Endodermal cell (in vitro differentiated cells): ENCODE results near the gene RNPEPL1. TPM values are rescaled to one million over a fixed set of nuclear protein-coding genes. Genes with fewer than 3 reads are reported as not detected.

Source experiments
- DNase-seq: peaks from one replicate; pipeline ENCODE4 v3.0.0-alpha.2; 2017
- H3K27ac ChIP-seq: 2 replicates; pipeline ENCODE4 v1.5.1; 2013; ENCODE audit warnings: mild to moderate bottlenecking, low read depth, low read length, moderate library complexity
- H3K27me3 ChIP-seq: 2 replicates; pipeline ENCODE4 v1.6.1; 2013; ENCODE audit warnings: mild to moderate bottlenecking, low read length, moderate library complexity; ENCODE audit not compliant: insufficient read depth, control insufficient read depth, poor library complexity, severe bottlenecking
- H3K36me3 ChIP-seq: 2 replicates; pipeline ENCODE4 v1.7.0; 2013; ENCODE audit warnings: mild to moderate bottlenecking, low read length, moderate library complexity; ENCODE audit not compliant: control insufficient read depth, insufficient read depth
- H3K4me1 ChIP-seq: one replicate; pipeline ENCODE4 v1.7.0; 2013; ENCODE audit warnings: low read length; ENCODE audit not compliant: control insufficient read depth, insufficient read depth
- H3K4me3 ChIP-seq: 2 replicates; pipeline ENCODE4 v1.5.1; 2013; ENCODE audit warnings: mild to moderate bottlenecking, low read length, moderate library complexity
- H3K9ac ChIP-seq: 2 replicates; pipeline ENCODE4 v1.6.1; 2013; ENCODE audit warnings: mild to moderate bottlenecking, low read length, moderate library complexity; ENCODE audit not compliant: poor library complexity, severe bottlenecking; ENCODE audit errors: extremely low read depth
- H3K9me3 ChIP-seq: 2 replicates; pipeline ENCODE4 v1.6.1; 2013; ENCODE audit warnings: mild to moderate bottlenecking, low read length, moderate library complexity; ENCODE audit not compliant: control insufficient read depth
- H3K27ac Mint-ChIP-seq: 2 replicates; pipeline ENCODE4 v1.8.0; 2020; ENCODE audit warnings: mixed read lengths
- H3K27me3 Mint-ChIP-seq: 2 replicates; pipeline ENCODE4 v1.8.0; 2021; ENCODE audit warnings: mild to moderate bottlenecking, mixed read lengths; ENCODE audit not compliant: insufficient read depth
- H3K36me3 Mint-ChIP-seq: 2 replicates; pipeline ENCODE4 v1.8.0; 2020; ENCODE audit warnings: low read depth, mixed read lengths
- H3K4me1 Mint-ChIP-seq: 2 replicates; pipeline ENCODE4 v1.8.0; 2020; ENCODE audit warnings: mixed read lengths
- H3K4me3 Mint-ChIP-seq: 2 replicates; pipeline ENCODE4 v1.8.0; 2020; ENCODE audit warnings: mild to moderate bottlenecking, moderate library complexity, mixed read lengths
- H3K9me3 Mint-ChIP-seq: 2 replicates; pipeline ENCODE4 v1.8.0; 2020; ENCODE audit warnings: mild to moderate bottlenecking, mixed read lengths
- WGBS, 2 experiments: methylation state at CpG; one replicate each; pipeline versions ENCODE4 v1.1.5 to v1.1.7; 2013; ENCODE audit warnings: missing lambda C conversion rate in 2 of 2, mixed read lengths in 1 of 2; ENCODE audit not compliant: insufficient coverage in 1 of 2, insufficient read length in 1 of 2; 5-methylcytosine and 5-hydroxymethylcytosine counted together
- total RNA-seq, 2 donors: library from RNA; stranded (reverse); fragmentation: NEBNext Ultra II Directional in 1 of 2; extraction: Animal tissue kit (Norgen Biotek cat#: 25700) in 1 of 2; gene quantifications; 2 replicates in 1 of 2; 3 replicates in 1 of 2; pipeline ENCODE4 v1.2.1, GENCODE V29; 2021
- TF ChIP-seq, protein P1 (sequence below): fragments of 200-600 bp; sonication (generic); conservative IDR thresholded peaks from 2 replicates; pipeline ENCODE4 v1.5.0; 2021; ENCODE audit warnings: antibody characterized with exemption, mild to moderate bottlenecking

Gene RNPEPL1
- total RNA-seq, 2 donors from 2014 or later, result 38.4 to 52.4 TPM

DNA sequence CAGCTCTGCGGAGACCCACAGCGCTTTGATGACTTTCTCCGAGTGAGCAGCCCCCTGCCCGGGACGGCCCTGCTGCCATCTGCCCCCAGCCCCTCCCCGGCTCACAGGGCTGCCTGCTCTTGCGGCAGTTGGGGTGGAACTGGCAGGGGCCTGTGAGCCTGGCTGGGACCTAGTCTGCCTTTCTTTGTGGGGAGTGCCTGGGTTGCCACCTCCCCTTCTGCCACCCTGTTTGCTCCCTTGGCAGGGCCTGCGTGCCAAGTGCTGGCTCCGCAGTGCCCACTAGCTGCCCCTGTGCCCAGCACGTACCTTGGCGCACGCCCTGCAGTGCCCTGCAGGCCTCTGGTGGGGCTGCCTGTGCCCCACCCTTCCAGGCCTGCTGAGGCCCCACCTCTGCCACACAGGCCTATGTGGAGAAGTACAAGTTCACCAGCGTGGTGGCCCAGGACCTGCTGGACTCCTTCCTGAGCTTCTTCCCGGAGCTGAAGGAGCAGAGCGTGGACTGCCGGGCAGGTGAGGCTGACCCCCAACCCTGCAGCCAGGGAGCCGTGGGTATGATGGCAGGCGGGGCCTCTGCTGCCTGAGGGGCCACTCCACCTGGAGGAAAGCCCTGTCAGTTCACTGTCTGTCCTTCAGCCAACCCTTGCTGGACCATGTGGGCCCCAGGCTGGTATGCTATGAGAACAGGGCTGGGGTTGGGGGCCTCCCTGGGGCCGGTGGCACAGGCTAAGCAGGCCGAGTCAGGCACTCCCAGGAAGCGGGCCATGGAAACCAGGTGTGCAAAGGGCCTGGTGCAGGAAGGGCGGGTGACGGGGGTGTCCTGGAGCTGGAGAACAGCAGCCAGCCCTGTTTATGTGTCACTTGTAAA is 7.0 kb downstream of the RNPEPL1 start:
- TF ChIP-seq, protein P1, sequence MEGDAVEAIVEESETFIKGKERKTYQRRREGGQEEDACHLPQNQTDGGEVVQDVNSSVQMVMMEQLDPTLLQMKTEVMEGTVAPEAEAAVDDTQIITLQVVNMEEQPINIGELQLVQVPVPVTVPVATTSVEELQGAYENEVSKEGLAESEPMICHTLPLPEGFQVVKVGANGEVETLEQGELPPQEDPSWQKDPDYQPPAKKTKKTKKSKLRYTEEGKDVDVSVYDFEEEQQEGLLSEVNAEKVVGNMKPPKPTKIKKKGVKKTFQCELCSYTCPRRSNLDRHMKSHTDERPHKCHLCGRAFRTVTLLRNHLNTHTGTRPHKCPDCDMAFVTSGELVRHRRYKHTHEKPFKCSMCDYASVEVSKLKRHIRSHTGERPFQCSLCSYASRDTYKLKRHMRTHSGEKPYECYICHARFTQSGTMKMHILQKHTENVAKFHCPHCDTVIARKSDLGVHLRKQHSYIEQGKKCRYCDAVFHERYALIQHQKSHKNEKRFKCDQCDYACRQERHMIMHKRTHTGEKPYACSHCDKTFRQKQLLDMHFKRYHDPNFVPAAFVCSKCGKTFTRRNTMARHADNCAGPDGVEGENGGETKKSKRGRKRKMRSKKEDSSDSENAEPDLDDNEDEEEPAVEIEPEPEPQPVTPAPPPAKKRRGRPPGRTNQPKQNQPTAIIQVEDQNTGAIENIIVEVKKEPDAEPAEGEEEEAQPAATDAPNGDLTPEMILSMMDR, result no peak
- Histone ChIP-seq H3K4me1 (no peaks in the 10 kb centered on the region), H3K36me3 (no peaks in the 10 kb centered on the region), H3K9me3 (no peaks in the 10 kb centered on the region), H3K4me3 (no peak overlapping the region), H3K9ac (no peak overlapping the region), H3K27me3 (no peaks in the 10 kb centered on the region), H3K27ac (no peak overlapping the region)
- H3K27ac Mint-ChIP-seq, result no peak overlapping the region
- H3K4me3 Mint-ChIP-seq, result no peak overlapping the region
- peaks cover 6% of the 10 kb centered on the region for H3K4me1 Mint-ChIP-seq
- no peaks in the 10 kb centered on the region for H3K27me3 Mint-ChIP-seq
- no peak for DNase-seq
- WGBS, 2 experiments, result 92% methylated on average over 15 to 23 of the region's 23 CpGs
- H3K36me3 Mint-ChIP-seq, result no peaks in the 10 kb centered on the region
- no peaks in the 10 kb centered on the region for H3K9me3 Mint-ChIP-seq

DNA sequence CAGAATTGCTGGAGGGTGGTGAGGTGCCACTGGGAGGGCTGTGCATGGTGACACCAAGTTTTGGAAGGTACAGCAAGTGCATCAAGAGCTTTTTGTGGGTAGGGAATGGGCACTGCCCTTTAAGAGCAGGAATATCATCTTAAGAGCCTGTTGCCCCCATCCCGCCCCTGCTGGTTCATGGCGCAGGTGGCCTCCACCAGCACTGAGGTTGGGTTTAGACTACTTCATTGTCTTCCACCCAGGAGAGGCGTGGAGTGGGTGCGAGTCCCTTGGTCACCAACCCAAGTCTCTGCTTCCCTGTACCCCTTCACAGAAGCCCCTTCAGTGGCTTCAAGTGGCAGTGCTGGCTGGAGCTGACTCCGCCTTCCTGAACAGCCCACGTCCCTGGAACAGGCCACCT is 7.8 kb downstream of the RNPEPL1 start:
- Histone ChIP-seq H3K9ac (no peak overlapping the region), H3K9me3 (no peaks in the 10 kb centered on the region), H3K36me3 (no peaks in the 10 kb centered on the region), H3K27ac (no peak overlapping the region), H3K27me3 (no peaks in the 10 kb centered on the region), H3K4me3 (no peak overlapping the region), H3K4me1 (no peaks in the 10 kb centered on the region)
- Mint-ChIP-seq H3K4me1 (peaks cover 6% of the 10 kb centered on the region), H3K9me3 (no peaks in the 10 kb centered on the region), H3K27me3 (no peaks in the 10 kb centered on the region), H3K36me3 (no peaks in the 10 kb centered on the region), H3K27ac (no peak overlapping the region), H3K4me3 (no peak overlapping the region)
- TF ChIP-seq, protein P1, result no peak
- 83 to 85% methylated on average over 6 of the region's 6 CpGs for WGBS, 2 experiments
- no peak for DNase-seq

DNA sequence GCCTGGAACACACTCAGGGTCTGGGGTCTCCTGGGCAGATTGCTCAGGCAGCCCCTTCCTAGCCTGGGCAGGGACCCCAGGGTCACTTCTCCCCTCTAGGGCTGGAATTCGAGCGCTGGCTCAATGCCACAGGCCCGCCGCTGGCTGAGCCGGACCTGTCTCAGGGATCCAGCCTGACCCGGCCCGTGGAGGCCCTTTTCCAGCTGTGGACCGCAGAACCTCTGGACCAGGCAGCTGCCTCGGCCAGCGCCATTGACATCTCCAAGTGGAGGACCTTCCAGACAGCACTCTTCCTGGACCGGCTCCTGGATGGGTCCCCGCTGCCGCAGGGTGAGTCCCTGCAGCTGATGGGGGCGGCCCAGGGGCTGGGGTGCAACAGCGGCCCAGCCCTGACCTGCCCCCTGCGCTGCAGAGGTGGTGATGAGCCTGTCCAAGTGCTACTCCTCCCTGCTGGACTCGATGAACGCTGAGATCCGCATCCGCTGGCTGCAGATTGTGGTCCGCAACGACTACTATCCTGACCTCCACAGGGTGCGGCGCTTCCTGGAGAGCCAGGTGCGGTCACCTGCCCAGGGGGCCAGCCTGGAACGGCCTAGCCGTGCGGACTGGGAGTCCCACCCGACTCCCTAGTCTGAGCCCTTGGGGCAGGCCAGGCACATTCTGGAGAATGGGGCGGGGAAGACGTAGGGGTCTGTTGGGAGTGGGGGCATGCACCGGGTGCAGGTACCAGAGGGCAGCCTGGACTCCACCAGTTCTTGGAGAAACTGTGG is 8.3 kb downstream of the RNPEPL1 start:
- H3K27ac ChIP-seq, result no peak overlapping the region
- H3K4me1 Mint-ChIP-seq, result peaks cover 6% of the 10 kb centered on the region
- no peak overlapping the region for H3K4me3 ChIP-seq
- no peak for DNase-seq
- 93 to 98% methylated on average over 17 to 32 of the region's 32 CpGs for WGBS, 2 experiments
- no peaks in the 10 kb centered on the region for H3K27me3 Mint-ChIP-seq
- H3K9me3 Mint-ChIP-seq, result no peaks in the 10 kb centered on the region
- H3K4me1 ChIP-seq, result no peaks in the 10 kb centered on the region
- no peaks in the 10 kb centered on the region for H3K36me3 ChIP-seq
- no peak overlapping the region for H3K27ac Mint-ChIP-seq
- peaks cover 4% of the 10 kb centered on the region for H3K36me3 Mint-ChIP-seq
- no peak overlapping the region for H3K4me3 Mint-ChIP-seq
- H3K9ac ChIP-seq, result no peak overlapping the region
- no peaks in the 10 kb centered on the region for H3K27me3 ChIP-seq
- H3K9me3 ChIP-seq, result no peaks in the 10 kb centered on the region
- TF ChIP-seq, protein P1, result no peak
